ENCODE measurements around the gene XRN2. TPM values are rescaled to one million over a fixed set of nuclear protein-coding genes. Genes with fewer than 3 reads are reported as not detected.

The XRN2 gene
- total RNA-seq, 3 donors from 2014 or later, result 35.3 to 47.7 (median 43.2) TPM

DNA sequence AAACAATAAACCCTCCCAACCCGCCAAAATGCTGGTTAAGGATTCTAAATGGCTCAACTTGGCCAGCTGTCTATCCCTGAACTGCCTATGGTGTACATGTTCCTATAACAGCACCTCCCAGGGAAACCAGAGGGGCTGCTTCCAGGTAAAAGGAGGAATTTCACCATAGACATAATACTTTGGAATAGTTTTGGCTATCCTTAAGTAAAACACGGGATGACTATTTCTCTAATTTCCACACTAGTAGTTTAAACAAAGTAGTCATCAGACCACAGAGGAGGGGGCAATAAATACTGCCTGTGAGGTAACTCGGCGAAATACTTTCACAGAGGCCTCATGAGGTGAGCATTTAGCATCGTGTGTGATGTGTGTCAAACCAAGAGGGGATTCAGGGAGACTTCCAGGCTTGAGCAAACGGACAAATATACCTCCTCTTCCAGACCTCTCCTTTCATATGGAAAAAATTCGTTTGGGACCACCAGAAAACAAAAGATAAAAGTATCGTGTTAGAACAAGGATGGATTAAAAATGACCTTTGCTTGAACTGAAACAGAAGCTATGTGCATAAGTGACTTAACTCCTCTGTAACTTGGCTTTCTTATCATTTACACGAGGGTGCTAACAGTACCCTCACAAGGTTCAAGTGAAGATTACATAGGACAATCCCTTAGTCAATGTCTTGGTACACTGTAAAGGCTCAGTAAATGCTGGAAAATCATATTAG is 1.0 kb upstream of the XRN2 start:
- Histone ChIP-seq H3K4me3 (peak overlapping the region; percentile 62), H3K9me3 (no peaks in the 10 kb centered on the region), H3K4me1 (ENCODE audit: low read depth) (peaks cover 4% of the 10 kb centered on the region), H3K36me3 (ENCODE audit: low read depth) (no peaks in the 10 kb centered on the region)
- TF ChIP-seq CTCF (IDR thresholded peaks at IDR 0.05), result no peak
- DNase-seq (no peak), ATAC-seq (no peak)
- intact Hi-C loops (cut with DNase I, micrococcal nuclease), result no loop called here

DNA sequence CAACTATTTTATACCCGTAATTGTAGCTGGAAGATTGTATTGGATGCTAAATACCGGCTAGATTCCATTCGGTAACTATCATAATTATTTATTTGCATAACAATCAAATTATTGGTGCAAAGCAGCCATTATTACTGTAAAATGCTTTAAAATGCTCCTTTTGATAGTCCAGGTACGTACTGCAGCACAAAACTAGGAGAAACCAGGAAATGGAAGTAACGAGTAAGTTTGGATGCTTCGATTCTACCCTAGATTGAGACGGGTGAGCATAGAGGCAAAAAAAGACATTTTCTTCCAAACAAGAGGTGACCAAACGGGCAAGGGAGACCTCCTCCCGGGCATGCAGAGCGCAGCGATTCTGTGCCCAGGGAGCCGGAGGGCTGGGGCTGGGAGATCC is 469 bp upstream of the XRN2 start:
- Histone ChIP-seq H3K9me3 (no peaks in the 10 kb centered on the region), H3K36me3 (ENCODE audit: low read depth) (no peaks in the 10 kb centered on the region), H3K4me3 (peak overlapping the region; percentile 62), H3K4me1 (ENCODE audit: low read depth) (peaks cover 4% of the 10 kb centered on the region)
- ATAC-seq (peak; percentile 52), DNase-seq (no peak)
- intact Hi-C loops (cut with DNase I, micrococcal nuclease), result no loop called here
- no peak for TF ChIP-seq CTCF (IDR thresholded peaks at IDR 0.05)

DNA sequence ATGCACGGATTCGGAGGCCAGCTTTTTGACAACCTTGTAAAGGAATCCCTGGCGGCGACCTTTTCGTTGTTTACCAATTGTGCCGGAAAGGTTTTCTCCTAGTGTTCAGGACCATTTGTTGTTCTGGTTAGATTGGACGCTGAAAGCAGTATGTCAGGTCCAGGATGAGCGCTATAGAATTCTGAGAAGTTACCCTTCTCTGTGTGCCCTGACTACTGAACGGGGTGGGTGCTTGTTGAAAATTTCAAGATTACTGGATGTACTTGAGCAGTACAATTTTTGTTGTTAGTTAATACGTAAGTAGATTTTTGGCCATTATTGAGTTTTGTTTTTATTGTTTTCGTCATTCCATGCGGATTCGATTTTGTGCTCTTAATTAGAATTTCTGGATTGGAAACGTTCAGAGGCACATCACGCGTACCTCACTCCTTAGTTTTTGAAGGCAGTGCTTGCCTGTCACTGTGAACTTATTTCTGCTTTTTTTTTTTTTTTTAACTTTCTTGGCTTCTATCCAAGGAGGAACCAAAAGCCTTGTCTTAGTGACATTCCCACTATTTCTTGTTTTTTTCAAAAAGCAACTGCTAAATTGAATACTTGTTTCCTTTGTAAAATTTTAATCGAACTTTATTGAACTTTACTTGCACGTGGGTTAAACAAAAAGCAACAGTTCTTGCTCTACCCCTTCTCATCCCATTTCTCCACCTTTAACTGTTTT is 898 bp downstream of the XRN2 start:
- Histone ChIP-seq H3K36me3 (ENCODE audit: low read depth) (no peaks in the 10 kb centered on the region), H3K4me1 (ENCODE audit: low read depth) (peaks cover 4% of the 10 kb centered on the region), H3K4me3 (peak overlapping the region; percentile 62), H3K9me3 (no peaks in the 10 kb centered on the region)
- intact Hi-C loops (cut with DNase I, micrococcal nuclease), result no loop called here
- TF ChIP-seq CTCF (IDR thresholded peaks at IDR 0.05), result no peak
- ATAC-seq (peak; percentile 1), DNase-seq (no peak)

GRCh38 chr20:21308340-21308739 is 5.2 kb downstream of the XRN2 start:
- peaks cover 4% of the 10 kb centered on the region for H3K4me1 ChIP-seq (ENCODE audit: low read depth)
- H3K4me3 ChIP-seq, result no peak overlapping the region
- no peak for TF ChIP-seq CTCF (IDR thresholded peaks at IDR 0.05)
- intact Hi-C loops (cut with DNase I, micrococcal nuclease), result no loop called here
- ATAC-seq (no peak), DNase-seq (no peak)
- no peaks in the 10 kb centered on the region for H3K9me3 ChIP-seq
- H3K36me3 ChIP-seq (ENCODE audit: low read depth), result no peaks in the 10 kb centered on the region

- ATAC-seq (no peak), DNase-seq (no peak)
- Histone ChIP-seq H3K36me3 (ENCODE audit: low read depth) (no peaks in the 10 kb centered on the region), H3K4me1 (ENCODE audit: low read depth) (peaks cover under 1% of the 10 kb centered on the region), H3K9me3 (no peaks in the 10 kb centered on the region), H3K4me3 (no peak overlapping the region)
- TF ChIP-seq CTCF (IDR thresholded peaks at IDR 0.05), result no peak
- intact Hi-C loops (cut with DNase I, micrococcal nuclease), result no loop called here
Observed at GRCh38 chr20:21309678-21310467, 6.7 kb downstream of the XRN2 start.

All from mucosa of descending colon (tissue), 3 donors.